SU-DHL-6 (cell line): ENCODE results near the gene ALS2CL.

ENCODE experiments used
- H2AFZ ChIP-seq: fragments of 200-600 bp; sonication (generic); 2 replicates; pipeline ENCODE4 v1.6.1; 2014; ENCODE audit warnings: low read depth, mild to moderate bottlenecking, moderate library complexity, mixed read lengths, antibody characterized with exemption, low read length; ENCODE audit not compliant: severe bottlenecking
- H3F3A ChIP-seq: fragments of 200-600 bp; shearing (Covaris generic); 2 replicates; pipeline ENCODE4 v1.6.0; 2016; ENCODE audit warnings: antibody characterized with exemption, mild to moderate bottlenecking; ENCODE audit not compliant: insufficient read depth
- H3K27ac ChIP-seq: fragments of 200-600 bp; sonication (generic); 2 replicates; pipeline ENCODE4 v1.5.1; 2016; ENCODE audit warnings: low read depth, mild to moderate bottlenecking, low read length, moderate library complexity, mixed read lengths
- H3K27me3 ChIP-seq: fragments of 200-600 bp; sonication (generic), shearing (Covaris generic); 2 replicates; pipeline ENCODE4 v1.6.0; 2014; ENCODE audit warnings: mild to moderate bottlenecking, low read length
- H3K36me3 ChIP-seq: fragments of 200-600 bp; sonication (generic); 2 replicates; pipeline ENCODE4 v1.6.1; 2014; ENCODE audit warnings: mild to moderate bottlenecking, low read length, mixed read lengths
- H3K4me2 ChIP-seq: fragments of 300-600, 200-600 bp; shearing (Covaris generic), sonication (generic); 2 replicates; pipeline ENCODE4 v1.6.0; 2014; ENCODE audit warnings: low read length, low read depth, mild to moderate bottlenecking; ENCODE audit not compliant: poor library complexity, severe bottlenecking
- H3K4me3 ChIP-seq: fragments of 200-600 bp; sonication (generic); 2 replicates; pipeline ENCODE4 v1.5.1; 2014; ENCODE audit warnings: antibody characterized with exemption, low read length, mild to moderate bottlenecking, mixed read lengths; ENCODE audit not compliant: insufficient read depth, poor library complexity, severe bottlenecking
- H3K79me2 ChIP-seq: fragments of 200-600 bp; sonication (generic); 2 replicates; pipeline ENCODE4 v1.6.1; 2014; ENCODE audit warnings: mild to moderate bottlenecking, low read length, moderate library complexity; ENCODE audit not compliant: insufficient read depth
- H3K9ac ChIP-seq: fragments of 200-600 bp; sonication (generic); 2 replicates; pipeline ENCODE4 v1.7.0; 2014; ENCODE audit warnings: mild to moderate bottlenecking, low read length
- H3K9me2 ChIP-seq: fragments of 200-600 bp; sonication (generic); replicated peaks from 2 replicates; pipeline ENCODE4 v1.6.1; 2014; ENCODE audit warnings: low read length; ENCODE audit not compliant: insufficient read depth
- H3K9me3 ChIP-seq: fragments of 200-600 bp; sonication (generic); 2 replicates; pipeline ENCODE4 v1.6.1; 2014; ENCODE audit warnings: low read length, mixed read lengths; ENCODE audit not compliant: insufficient read depth
- H4K20me1 ChIP-seq: fragments of 200-600 bp; sonication (generic); 2 replicates; pipeline ENCODE4 v1.6.1; 2014; ENCODE audit warnings: low read depth, mild to moderate bottlenecking, antibody characterized with exemption, low read length, moderate library complexity, mixed read lengths
- CTCF ChIP-seq: fragments of 200-600 bp; sonication (generic); IDR thresholded peaks from one replicate; pipeline ENCODE4 v1.5.1; 2017; ENCODE audit warnings: antibody characterized with exemption, mild to moderate bottlenecking, low read length, moderate library complexity; ENCODE audit not compliant: insufficient read depth, poor library complexity, severe bottlenecking
- EZH2phosphoT487 ChIP-seq: fragments of 200-600 bp; sonication (generic), shearing (Covaris generic); conservative IDR thresholded peaks from 2 replicates; pipeline ENCODE4 v1.6.1; 2018; ENCODE audit warnings: mild to moderate bottlenecking, antibody characterized with exemption, low read length, moderate library complexity, mixed read lengths

ALS2CL gene

GRCh38 chr3:46694520-46694919 is 1.0 kb upstream of the ALS2CL start:
- Histone ChIP-seq H4K20me1 (no peaks in the 10 kb centered on the region), H3F3A (no peaks in the 10 kb centered on the region), H3K9ac (no peak overlapping the region), H3K9me2 (no peaks in the 10 kb centered on the region), H2AFZ (no peak overlapping the region), H3K27me3 (no peaks in the 10 kb centered on the region), H3K4me2 (no peak overlapping the region), H3K4me3 (no peak overlapping the region), H3K27ac (no peak overlapping the region), H3K9me3 (no peaks in the 10 kb centered on the region), H3K79me2 (no peaks in the 10 kb centered on the region), H3K36me3 (no peaks in the 10 kb centered on the region)
- TF ChIP-seq EZH2phosphoT487: no peak

GRCh38 chr3:46693892-46694226 is 380 bp upstream of the ALS2CL start:
- H3K27me3 ChIP-seq: no peaks in the 10 kb centered on the region
- no peaks in the 10 kb centered on the region for H3K79me2 ChIP-seq
- no peaks in the 10 kb centered on the region for H3K9me3 ChIP-seq
- H3K36me3 ChIP-seq: no peaks in the 10 kb centered on the region
- no peak for TF ChIP-seq EZH2phosphoT487
- no peak for TF ChIP-seq CTCF
- peak overlapping the region; percentile 51 for H3K4me2 ChIP-seq
- no peak overlapping the region for H3K27ac ChIP-seq
- no peak overlapping the region for H2AFZ ChIP-seq
- H3F3A ChIP-seq: no peaks in the 10 kb centered on the region
- H3K9me2 ChIP-seq: no peaks in the 10 kb centered on the region
- no peak overlapping the region for H3K9ac ChIP-seq
- no peaks in the 10 kb centered on the region for H4K20me1 ChIP-seq
- no peak overlapping the region for H3K4me3 ChIP-seq

GRCh38 chr3:46692566-46692990 is 901 bp downstream of the ALS2CL start:
- Histone ChIP-seq H3F3A (no peaks in the 10 kb centered on the region), H3K27ac (no peak overlapping the region), H3K36me3 (no peaks in the 10 kb centered on the region), H2AFZ (no peak overlapping the region), H3K79me2 (no peaks in the 10 kb centered on the region), H4K20me1 (no peaks in the 10 kb centered on the region), H3K4me2 (peak overlapping the region; percentile 51), H3K27me3 (no peaks in the 10 kb centered on the region), H3K4me3 (no peak overlapping the region), H3K9ac (no peak overlapping the region), H3K9me3 (no peaks in the 10 kb centered on the region), H3K9me2 (no peaks in the 10 kb centered on the region)
- TF ChIP-seq CTCF (no peak), EZH2phosphoT487 (no peak)

- Histone ChIP-seq H3K27me3 (no peaks in the 10 kb centered on the region), H2AFZ (no peak overlapping the region), H3K36me3 (no peaks in the 10 kb centered on the region), H3K79me2 (no peaks in the 10 kb centered on the region), H3K9ac (no peak overlapping the region), H3K9me2 (no peaks in the 10 kb centered on the region), H3K4me3 (no peak overlapping the region), H3K9me3 (no peaks in the 10 kb centered on the region), H4K20me1 (no peaks in the 10 kb centered on the region), H3K4me2 (no peak overlapping the region), H3K27ac (no peak overlapping the region), H3F3A (no peaks in the 10 kb centered on the region)
- TF ChIP-seq CTCF (no peak), EZH2phosphoT487 (no peak)
These were observed 2.7 kb downstream of the ALS2CL start for GRCh38 chr3:46690798-46691197.
